Measurements from ENCODE around the gene PPIL1.
A peak's percentile ranks its signal among the peaks of the same experiment; 100 is the strongest.
"Not testable (repeated sequence)": the region's sequence is repeated elsewhere in the genome, so short reads cannot be mapped to it uniquely, and the experiment has no call there.

Gene PPIL1

DNA sequence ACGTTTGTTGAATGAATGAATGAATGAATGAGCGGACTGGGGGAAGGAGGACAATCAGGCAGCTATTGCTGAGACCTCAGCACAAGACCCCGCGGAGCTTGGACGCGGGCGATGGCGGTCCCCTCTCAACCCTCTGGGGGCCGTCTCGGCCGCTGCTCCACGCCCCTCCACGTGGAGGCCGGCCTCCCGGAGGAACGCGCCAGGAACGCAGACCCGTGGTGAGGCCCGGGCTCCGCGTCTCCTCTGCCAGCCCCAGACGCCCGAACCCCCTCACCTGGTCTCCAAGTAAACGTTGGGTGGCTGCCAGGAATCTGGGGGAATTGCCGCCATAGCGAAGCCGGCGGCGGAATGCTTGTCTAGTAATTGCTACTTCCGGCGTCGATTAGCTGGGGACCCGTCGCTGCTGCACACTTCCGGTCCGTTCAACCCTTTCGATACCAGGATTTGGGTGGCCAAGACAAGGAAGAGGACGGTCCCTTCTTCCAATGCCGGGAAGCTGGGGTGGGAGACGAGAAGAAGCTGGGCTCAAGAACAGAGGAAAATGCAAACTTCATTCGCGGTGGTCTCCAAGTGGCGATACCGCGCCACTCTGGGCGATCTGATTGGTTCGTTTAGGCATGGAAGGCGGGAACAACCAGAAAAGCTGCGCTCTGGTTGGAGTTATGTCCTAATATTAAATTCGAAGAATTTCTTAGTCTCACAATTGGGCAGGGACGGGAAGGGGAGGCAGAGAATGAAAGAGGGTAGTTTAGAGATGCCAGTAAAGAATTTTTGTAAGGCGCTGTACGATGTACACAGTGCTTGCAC, at the start of gene PPIL1:
Gene PPIL1 (minus strand): TSS at position 361 of the 807 bp plus-strand sequence. CDS start 31 bp downstream, at position 330.
- peak; percentile 64 to 69 for DNase-seq (ENCODE audit: low read depth in 2 of 2)

DNA sequence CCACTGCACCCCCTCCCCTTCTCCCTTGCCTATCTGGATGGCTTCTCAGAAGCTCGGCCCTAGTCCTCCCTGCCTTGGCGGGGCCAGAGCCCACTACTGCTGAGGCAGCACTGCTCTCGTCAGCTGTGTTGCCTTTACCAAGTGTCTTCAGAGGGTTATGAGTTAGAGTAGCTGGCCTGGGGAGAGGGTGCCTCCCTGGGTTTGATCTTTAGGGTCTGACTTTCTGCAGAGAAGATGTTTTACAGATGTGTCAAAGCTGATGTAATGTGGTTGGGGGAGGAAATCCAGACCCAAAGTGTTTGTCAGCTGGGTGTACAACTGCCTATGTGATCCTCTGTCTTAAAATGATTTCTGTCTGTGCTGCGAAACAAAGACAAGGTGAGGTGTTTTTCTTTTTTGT, 49.5 kb upstream of the PPIL1 start:
- no peak for DNase-seq (ENCODE audit: low read depth in 2 of 2)

DNA sequence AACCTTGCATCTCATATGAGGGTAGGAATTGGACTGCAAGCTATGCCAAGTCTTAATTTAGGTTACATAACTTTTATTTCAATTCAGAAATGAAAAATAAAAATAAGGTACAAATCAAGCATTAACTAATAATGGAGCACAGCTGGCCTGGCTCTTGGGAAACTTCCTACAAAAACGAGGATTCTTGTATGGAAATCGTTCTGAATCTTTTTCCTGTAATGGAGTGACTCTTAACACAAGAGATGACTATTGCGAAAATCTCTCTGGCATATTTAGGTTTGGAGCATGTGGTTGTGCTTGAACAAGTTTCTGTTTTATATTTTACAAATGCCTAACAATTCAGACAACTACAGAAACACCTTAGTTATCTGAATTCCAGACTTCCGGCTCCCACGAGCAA, 45.9 kb upstream of the PPIL1 start:
- DNase-seq (ENCODE audit: low read depth in 2 of 2): no peak

DNA sequence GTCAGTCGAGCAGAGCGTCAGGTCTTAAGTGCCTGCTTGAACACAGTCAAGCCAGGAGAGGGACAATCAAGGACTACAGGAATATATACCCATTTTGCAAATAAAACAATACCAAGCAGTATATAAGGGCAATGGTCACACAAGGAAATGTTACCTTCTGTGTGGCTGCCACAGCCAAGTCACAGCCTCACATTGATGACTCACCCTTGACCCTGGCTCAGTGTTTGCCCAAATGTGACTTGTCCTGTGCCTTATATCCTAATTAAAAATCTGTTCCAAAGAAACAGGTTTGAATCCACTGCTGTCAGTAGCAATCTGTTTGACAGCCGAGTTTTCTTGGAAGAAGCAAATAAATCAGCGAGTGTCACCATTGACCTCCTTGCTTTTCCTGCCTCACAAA, 45.4 kb upstream of the PPIL1 start:
- no peak for DNase-seq (ENCODE audit: low read depth in 2 of 2)

DNA sequence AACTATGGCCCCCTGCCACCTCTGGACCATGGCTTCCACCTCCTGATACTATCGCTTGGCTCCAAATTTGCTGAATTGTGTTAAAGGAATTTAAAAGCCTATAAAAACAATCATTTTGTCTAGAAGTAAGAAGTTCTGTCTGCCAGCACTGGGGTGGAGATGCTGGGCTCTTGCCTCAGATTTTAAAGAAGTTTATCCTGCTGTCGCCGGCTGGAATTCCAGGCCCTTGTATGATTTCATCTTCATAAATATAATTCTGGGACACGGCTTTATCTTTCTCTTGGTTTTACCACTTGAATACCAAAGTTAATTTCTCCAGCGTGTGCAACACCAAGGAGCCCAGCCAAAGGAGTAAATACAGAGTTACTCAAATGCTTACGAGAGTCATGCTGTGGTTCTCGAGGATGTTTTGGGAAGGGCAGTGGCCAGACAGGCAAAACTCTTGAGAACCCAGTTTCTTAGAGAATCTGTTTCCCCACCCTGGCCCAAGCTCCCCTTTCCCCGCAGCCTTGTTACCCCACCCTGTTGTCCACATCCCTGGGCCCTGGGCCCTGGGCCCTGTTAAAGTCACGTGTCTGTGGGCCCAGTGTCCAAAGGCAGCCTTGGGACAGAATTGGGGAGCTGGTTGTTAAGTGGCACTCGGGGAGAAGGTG, 43.1 kb upstream of the PPIL1 start:
- DNase-seq (ENCODE audit: low read depth in 2 of 2): no peak

DNA sequence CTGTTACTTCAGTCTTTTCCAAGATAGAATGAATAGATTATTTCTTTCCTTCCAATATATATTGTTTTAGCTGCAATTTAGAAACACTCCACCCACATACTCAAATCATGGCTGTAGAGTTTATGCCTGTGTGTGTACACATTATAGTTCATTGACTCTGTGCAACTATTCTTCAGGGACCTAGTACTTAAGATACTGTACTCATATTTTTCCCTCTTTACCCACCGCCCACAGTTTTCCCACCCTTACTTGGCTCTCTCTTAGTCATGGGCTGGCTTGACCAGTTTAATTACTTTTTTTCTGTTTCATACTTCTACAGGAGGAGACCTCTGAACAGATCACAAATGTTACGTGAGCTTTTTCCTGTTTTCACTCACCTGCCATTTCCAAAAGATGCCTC, 41.5 kb upstream of the PPIL1 start:
- DNase-seq (ENCODE audit: low read depth in 2 of 2): no peak

DNA sequence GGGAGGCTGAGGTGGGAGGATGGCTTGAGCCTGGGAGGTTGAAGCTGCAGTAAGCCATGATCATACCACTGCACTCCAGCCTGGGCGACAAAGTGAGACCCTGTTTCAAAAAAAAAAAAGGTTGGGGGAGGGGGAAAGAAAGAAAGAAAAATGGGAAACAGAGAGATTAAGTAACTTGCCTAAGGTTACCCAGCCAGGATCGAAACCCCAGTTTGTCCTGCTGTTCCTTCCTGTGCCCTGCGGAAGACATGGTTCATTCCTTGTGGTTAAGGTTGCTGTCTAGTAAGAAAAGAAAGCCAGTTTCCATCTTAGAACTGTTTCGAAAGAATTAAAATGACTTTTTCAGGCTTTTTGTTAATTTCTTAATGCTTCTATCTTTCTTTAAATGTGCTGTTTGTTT, 41.0 kb upstream of the PPIL1 start:
- no peak for DNase-seq (ENCODE audit: low read depth in 2 of 2)

DNA sequence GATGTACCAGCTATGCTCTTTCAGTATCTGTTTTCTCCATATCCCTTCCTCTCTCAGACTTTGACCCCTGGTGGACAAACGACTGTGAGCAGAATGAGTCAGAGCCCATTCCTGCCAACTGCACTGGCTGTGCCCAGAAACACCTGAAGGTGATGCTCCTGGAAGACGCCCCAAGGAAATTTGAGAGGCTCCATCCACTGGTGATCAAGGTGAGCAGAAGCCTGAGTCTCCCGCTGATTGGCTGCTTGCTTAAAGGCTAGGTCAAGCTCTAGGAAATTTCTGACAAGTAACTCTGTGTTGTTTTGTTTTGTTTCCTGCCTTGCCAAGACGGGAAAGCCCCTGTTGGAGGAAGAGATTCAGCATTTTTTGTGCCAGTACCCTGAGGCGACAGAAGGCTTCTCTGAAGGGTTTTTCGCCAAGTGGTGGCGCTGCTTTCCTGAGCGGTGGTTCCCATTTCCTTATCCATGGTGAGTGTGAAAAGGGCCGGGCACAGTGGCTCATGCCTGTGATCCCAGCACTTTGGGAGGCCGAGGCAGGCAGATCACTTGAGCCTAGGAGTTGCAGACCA, 39.7 kb upstream of the PPIL1 start:
- no peak for DNase-seq (ENCODE audit: low read depth in 2 of 2)

DNA sequence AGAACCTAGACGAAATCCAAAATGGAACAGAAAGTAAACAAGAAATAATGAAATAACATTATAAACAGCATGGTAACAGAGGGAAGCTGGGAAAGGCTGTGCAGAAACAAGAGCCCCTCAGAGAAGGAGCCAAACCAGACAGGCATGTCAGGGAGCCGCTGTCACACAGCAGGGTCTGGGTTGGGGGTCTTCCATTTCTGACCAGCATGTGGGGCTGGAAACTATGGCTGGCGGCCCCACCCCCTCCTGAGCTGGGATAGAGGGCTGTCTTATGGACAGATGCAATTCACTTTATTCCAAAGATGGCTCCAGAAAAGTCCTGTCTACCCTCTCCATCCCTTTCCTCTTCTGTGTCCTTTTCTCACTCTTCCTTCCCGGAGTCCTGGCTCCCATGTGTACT, 38.5 kb upstream of the PPIL1 start:
- no peak for DNase-seq (ENCODE audit: low read depth in 2 of 2)

DNA sequence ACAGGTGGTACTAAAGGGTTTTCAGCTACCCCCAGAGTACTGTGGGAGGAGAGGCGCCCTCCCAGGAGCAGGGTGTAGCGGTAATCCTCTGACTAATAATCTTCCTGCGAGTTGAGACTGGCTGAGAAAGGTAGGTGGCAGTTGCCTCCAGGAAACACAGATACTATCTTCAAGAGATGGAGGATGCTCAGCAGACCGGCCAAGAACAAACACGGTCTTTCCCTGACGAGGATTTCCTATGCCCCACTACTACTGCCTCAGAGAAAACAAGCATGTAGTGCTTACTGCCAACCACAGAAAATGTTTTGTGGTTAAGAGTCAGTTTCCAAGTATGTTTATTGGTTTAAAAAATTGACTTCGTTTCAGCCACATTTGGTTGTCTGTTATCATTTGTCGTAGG, 38.0 kb upstream of the PPIL1 start:
- peak; percentile 8 to 34 for DNase-seq (ENCODE audit: low read depth in 2 of 2)

DNA sequence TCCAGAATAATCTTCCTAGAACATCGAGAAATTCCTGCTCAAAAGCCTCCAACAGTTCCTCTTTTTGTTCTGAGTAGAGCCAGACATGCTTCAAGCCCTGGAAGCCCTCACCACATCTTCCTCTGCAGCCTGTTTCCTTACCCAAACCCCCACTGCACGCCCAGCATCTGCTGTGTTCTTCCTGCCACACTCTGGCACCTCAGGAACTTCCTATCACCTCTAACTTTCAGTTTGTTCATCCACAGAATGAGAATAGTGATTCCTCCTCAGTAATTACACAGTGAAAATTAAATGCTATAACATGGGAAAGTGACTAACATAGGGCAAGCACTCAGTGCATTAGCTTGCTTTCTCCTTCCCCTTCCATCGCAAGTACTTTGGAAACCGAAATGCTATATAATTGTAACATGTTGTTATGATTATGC, 37.4 kb upstream of the PPIL1 start:
- DNase-seq (ENCODE audit: low read depth in 2 of 2): no peak

DNA sequence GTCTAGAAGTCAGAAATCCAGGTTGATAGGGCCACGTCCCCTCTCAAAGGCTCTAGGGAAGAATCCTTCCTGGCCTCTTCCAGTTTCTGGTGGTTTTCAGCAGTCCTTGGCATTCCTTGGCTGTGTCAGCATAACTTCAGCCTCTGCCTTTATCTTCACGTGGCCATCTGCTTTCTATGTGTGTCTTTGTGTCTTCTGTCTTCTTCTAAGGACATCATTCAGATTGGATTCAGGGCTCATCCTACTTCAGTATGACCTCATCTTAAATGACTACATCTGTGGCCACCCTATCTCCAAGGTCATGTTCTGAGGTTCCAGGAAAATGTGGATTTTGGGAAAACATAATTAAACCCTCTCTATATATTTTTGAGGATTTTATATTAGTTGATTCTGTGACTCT, 34.1 kb upstream of the PPIL1 start:
- DNase-seq (ENCODE audit: low read depth in 2 of 2): no peak

DNA sequence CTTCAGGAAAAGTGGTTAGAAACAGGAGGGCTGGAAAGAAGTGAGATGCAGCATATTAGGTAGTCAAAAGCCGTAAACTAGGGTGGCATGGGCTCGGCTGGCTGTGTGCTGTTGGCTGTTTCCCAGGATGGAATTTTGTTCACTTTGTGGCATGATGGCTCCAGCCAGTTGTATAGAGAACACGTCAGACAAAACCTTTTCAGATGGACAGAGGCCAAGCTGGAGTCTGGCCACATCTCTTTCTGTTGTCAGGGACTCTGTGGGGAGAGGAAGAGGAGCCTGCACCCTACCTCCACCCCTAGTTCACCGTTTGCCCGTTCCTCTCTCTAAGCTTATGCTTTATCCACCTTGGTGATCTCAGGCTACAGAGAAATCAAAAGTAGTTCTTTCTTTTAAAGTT, 33.2 kb upstream of the PPIL1 start:
- DNase-seq (ENCODE audit: low read depth in 2 of 2): no peak

DNA sequence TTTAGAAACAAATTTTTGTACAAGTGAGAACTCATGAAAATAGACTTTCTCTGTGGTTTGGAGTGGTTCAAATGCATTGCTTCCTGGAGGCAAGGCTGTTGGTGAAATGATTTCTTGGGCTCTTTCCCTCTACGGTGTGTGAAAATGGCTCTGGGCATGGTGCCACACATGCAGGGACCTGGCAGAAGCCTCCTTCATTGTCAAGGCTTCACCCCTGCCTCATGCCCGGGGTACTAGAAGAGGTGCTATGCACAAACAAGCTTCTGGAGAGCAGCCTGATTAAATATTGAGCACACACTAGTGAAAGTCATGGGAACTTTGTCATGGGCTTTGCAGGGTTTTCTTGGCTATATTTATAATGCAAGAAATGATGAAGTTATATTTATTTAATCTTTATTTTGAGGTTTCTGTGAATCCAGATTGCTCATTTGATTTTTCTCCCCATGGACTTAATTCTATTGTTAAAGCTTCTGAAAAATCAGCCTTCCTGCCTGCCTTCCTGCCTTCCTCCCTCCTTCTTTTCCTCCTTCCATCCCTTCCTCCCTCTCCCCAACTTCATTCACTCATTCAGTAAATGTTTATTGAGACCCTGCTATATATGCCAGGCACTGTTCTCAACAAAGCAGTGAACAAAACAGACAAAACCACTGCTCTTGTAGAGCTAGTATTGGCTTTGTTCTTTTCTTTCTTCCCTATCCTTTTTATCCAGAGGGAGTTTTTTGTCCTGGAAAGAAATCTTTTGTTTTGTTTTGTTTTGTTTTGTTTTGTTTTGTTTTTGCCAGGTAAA, 32.1 kb upstream of the PPIL1 start:
- DNase-seq (ENCODE audit: low read depth in 2 of 2): no peak

DNA sequence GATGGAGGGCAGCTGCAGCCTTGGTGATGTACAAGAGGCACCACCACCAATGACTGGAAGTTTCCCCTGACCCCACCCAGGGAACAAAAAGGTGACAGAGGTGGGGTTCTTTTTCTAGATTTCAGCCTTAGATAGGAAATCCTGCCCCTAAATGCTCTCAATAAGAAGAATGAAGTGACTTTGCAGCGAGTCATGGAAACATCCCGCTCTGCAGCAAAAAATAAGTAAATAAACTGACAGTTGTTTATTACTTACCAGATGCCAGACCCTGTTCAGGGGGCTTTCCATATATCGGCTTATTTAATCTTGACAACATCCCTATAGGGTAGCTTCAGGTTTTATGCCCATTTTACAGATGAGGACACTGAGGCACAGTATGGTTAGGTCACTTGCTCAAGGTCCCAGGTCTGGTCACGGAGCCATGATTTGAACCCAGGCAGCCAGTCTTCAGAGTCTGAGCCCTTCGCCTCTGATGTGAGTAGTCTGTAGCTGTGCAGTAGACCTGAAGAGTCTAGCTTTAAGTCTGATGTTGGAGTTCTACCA, 30.3 kb upstream of the PPIL1 start:
- no peak for DNase-seq (ENCODE audit: low read depth in 2 of 2)

DNA sequence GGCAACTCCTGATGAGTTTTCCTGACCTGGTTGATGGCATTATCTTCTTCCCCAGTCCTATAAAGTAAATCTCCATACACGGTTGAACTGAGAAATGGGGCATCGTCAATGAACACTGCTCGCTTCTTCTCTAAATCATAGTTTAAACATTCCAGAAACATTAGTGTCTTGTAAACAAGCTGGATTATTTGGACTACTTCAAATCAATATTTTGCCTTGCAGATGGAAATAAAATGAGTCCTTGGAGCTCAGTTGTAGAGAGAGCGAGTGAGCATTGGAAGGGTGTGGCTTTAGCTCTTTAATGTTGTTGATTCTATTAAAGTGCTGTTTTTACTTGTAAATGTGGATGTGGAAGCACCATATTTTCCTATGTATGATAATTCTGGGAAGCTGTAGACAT, 29.5 kb upstream of the PPIL1 start:
- no peak for DNase-seq (ENCODE audit: low read depth in 2 of 2)

DNA sequence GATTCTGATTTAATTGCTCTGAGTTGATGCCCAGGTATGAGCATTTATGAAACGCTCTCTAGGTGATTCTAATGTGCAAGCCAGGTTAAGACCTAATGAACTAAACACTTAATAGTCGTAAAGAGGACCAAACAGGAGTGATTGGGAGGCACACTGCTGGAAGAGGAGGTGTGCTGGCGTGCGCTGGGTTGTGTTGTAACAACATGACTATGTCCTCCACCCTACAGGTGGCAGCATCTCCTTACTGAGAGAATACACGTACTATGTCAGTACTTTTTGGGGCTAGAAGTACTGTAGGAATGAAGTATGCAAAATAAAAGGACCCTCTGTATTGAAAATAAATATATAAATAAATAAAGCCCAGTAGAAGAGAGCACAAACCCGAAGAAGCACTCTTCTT, 23.0 kb upstream of the PPIL1 start:
- no peak for DNase-seq (ENCODE audit: low read depth in 2 of 2)

DNA sequence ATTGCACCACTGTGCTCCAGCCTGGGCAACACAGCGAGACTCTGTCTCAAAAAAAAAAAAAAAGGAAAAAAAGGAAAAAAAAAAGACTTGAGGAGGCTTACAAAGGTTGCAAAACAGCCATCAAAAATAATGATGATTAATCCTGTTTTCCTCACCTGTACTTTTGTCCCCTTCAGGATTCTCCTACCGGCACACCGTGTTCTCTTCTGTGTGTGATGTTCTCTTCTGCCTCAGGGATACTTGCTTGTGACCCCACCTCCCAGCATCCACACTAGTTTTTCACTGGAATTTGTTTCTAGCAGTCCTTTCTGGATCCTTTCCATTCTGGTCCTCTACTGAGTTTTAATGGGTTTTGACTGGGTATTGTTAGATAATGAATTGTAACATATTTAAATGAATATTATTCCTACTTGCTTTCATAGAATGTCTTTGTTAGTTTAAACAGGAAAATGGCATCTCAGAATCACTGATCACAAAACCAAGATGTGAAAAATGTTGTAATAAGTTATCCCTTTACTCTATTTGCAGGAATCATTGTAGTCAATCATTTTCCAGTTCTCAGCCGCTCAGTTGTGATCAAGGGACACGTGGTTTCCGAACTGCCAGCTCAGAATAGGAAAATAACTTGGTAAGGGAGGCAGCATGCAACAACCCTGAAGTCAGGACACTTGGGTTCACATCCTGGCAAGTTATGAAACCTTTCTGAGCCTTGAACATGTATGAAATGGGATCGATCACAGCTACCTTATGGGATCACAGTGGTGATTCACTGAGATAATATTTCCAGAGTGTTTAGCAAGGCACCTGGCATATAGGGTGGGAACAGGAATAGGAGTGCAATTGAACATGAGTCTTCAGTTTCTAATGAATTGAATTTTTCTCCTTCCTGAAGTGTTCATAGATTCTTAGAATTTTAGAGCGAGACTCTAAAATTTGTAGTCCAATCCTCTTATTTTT, 19.7 kb upstream of the PPIL1 start:
- no peak for DNase-seq (ENCODE audit: low read depth in 2 of 2)

DNA sequence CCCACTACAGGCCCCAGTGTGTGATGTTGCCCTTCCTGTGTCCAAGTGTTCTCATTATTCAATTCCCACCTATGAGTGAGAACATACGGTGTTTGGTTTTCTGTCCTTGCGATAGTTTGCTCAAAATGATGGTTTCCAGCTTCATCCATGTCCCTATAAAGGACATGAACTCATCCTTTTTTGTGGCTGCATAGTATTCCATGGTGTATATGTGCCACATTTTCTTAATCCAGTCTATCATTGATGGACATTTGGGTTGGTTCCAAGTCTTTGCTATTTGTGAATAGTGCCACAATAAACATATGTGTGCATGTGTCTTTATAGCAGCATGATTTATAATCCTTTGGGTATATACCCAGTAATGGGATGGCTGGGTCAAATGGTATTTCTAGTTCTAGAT, 16.6 kb upstream of the PPIL1 start:
- DNase-seq (ENCODE audit: low read depth in 2 of 2): not testable (repeated sequence)

DNA sequence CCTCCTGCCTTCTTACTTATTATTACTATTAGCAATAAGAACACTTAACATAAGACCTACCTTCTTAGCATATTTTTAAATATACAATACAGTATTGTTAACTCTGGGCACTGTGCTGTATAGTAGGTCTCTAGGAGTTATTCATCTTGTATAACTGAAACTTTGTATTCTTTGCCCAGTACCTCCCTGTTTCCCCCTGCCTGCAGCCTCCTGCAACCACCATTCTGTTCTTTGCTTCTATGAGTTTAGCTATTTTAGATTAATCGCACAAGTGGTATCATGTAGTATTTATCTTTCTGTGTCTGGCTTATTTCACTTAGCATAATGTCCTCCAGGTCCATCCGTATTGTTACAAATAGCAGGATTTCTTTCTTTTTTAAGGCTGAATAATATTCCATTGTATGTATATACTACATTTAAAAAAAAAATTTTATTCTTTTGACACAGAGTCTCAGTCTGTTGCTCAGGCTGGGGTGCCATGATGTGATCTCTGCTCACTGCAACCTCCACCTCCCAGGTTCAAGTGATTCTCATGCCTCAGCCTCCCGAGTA, 15.6 kb upstream of the PPIL1 start:
- no peak for DNase-seq (ENCODE audit: low read depth in 2 of 2)

All from activated CD8-positive, alpha-beta memory T cell treated with anti-CD3 and anti-CD28 coated beads for 4 hours (primary cell).